Putamen (tissue), 1 donor: Measurements from ENCODE around the gene HAGH.

Experiments used
- DNase-seq: peaks from one replicate; pipeline ENCODE4 v3.0.0-alpha.2; 2016; ENCODE audit warnings: low spot score

HAGH gene

GRCh38 chr16:1831186-1832075 lies 4.8 kb upstream of the HAGH start:
- DNase-seq: no peak

- no peak for DNase-seq
These were observed 3.6 kb upstream of the HAGH start for GRCh38 chr16:1830213-1830612.

- no peak for DNase-seq
These were observed 2.2 kb upstream of the HAGH start for GRCh38 chr16:1828645-1829410.

GRCh38 chr16:1825864-1826690 lies 548 bp downstream of the HAGH start:
- DNase-seq: peak; percentile 22

- DNase-seq: no peak
These were observed 1.2 kb downstream of the HAGH start for GRCh38 chr16:1825381-1825863.

- DNase-seq: no peak
These were observed 2.8 kb downstream of the HAGH start for GRCh38 chr16:1823821-1824220.

GRCh38 chr16:1822801-1823200 lies 3.8 kb downstream of the HAGH start:
- no peak for DNase-seq

- DNase-seq: no peak
These were observed 4.6 kb downstream of the HAGH start for GRCh38 chr16:1821861-1822611.

- DNase-seq: no peak
These were observed 5.7 kb downstream of the HAGH start for GRCh38 chr16:1820946-1821290.

GRCh38 chr16:1820096-1820945 lies 6.3 kb downstream of the HAGH start:
- no peak for DNase-seq

GRCh38 chr16:1819611-1820010 lies 7.0 kb downstream of the HAGH start:
- DNase-seq: no peak

GRCh38 chr16:1818873-1819525 lies 7.6 kb downstream of the HAGH start:
- no peak for DNase-seq

- no peak for DNase-seq
These were observed 8.3 kb downstream of the HAGH start for GRCh38 chr16:1818204-1818872.

GRCh38 chr16:1817716-1818115 lies 8.9 kb downstream of the HAGH start:
- no peak for DNase-seq

- DNase-seq: no peak
These were observed 9.4 kb downstream of the HAGH start for GRCh38 chr16:1817276-1817589.

- DNase-seq: no peak
These were observed 10.0 kb downstream of the HAGH start for GRCh38 chr16:1816396-1817275.

- DNase-seq: no peak
These were observed 11.2 kb downstream of the HAGH start for GRCh38 chr16:1815461-1815860.

- DNase-seq: no peak
These were observed 13.9 kb downstream of the HAGH start for GRCh38 chr16:1812732-1813163.

- DNase-seq: no peak
These were observed 16.1 kb downstream of the HAGH start for GRCh38 chr16:1810536-1810935.
